ENCODE measurements around the gene FBXO8.

DNA sequence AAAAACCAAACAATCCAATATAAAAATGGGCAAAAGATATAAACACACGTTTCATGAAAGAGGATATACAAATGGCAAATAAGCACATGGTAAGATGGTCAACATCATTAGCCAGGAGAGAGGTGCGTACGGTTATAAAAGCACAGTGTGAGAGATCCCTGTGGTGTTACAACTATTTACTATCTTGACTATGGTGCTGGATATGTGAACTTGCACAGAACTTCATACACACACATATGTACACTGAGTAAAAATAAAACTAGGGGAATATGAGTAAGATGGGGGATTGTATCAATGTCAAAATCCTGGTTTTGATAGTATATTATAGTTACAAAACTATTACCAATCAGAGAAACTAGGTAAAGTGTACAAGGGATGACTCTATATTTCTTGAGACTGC, 8.4 kb downstream of the FBXO8 start:
- TF ChIP-seq, protein P1, sequence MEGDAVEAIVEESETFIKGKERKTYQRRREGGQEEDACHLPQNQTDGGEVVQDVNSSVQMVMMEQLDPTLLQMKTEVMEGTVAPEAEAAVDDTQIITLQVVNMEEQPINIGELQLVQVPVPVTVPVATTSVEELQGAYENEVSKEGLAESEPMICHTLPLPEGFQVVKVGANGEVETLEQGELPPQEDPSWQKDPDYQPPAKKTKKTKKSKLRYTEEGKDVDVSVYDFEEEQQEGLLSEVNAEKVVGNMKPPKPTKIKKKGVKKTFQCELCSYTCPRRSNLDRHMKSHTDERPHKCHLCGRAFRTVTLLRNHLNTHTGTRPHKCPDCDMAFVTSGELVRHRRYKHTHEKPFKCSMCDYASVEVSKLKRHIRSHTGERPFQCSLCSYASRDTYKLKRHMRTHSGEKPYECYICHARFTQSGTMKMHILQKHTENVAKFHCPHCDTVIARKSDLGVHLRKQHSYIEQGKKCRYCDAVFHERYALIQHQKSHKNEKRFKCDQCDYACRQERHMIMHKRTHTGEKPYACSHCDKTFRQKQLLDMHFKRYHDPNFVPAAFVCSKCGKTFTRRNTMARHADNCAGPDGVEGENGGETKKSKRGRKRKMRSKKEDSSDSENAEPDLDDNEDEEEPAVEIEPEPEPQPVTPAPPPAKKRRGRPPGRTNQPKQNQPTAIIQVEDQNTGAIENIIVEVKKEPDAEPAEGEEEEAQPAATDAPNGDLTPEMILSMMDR (IDR thresholded peaks at IDR 0.05), result no peak
- TF ChIP-seq POLR2A (IDR thresholded peaks at IDR 0.05), result no peak
